Measurements from ENCODE around the gene RAB11B. TPM values are rescaled to one million over a fixed set of nuclear protein-coding genes. Genes with fewer than 3 reads are reported as not detected.
"Not testable (repeated sequence)": the region's sequence is repeated elsewhere in the genome, so short reads cannot be mapped to it uniquely, and the experiment has no call there.

Gene RAB11B
- total and polyA plus RNA-seq, 5 donors from 2014 or later = 50.2 to 102 (median 52.2) TPM

GRCh38 chr19:8438236-8438635 is 48.1 kb downstream of the RAB11B start:
- no peak for ATAC-seq (ENCODE audit: low read depth in 2 of 2)
- H3K4me3 Mint-ChIP-seq = no peak overlapping the region
- no peaks in the 10 kb centered on the region for H3K36me3 Mint-ChIP-seq
- no peaks in the 10 kb centered on the region for H3K27me3 ChIP-seq (ENCODE audit: control insufficient read depth, insufficient read depth, low read length)
- peaks cover 4% of the 10 kb centered on the region for H3K27me3 Mint-ChIP-seq
- H3K36me3 ChIP-seq (ENCODE audit: control insufficient read depth, insufficient read depth, low read length) = peaks cover 8% of the 10 kb centered on the region
- H3K27ac Mint-ChIP-seq = no peak overlapping the region
- no peak overlapping the region for H3K27ac ChIP-seq (ENCODE audit: insufficient read depth, low read length, poor library complexity, severe bottlenecking)
- no peaks in the 10 kb centered on the region for H3K9me3 ChIP-seq (ENCODE audit: control insufficient read depth in 2 of 2, low read length in 2 of 2)
- H3K4me1 ChIP-seq (ENCODE audit: control insufficient read depth, insufficient read depth, low read length, poor library complexity, severe bottlenecking) = no peaks in the 10 kb centered on the region
- H3K4me1 Mint-ChIP-seq = peaks cover 0 to 3% (median 0%) of the 10 kb centered on the region in 4 donors
- H3K9me3 Mint-ChIP-seq = no peaks in the 10 kb centered on the region
- DNase-seq = no peak
- no peak overlapping the region for H3K4me3 ChIP-seq (ENCODE audit: low read depth, low read length)

DNA sequence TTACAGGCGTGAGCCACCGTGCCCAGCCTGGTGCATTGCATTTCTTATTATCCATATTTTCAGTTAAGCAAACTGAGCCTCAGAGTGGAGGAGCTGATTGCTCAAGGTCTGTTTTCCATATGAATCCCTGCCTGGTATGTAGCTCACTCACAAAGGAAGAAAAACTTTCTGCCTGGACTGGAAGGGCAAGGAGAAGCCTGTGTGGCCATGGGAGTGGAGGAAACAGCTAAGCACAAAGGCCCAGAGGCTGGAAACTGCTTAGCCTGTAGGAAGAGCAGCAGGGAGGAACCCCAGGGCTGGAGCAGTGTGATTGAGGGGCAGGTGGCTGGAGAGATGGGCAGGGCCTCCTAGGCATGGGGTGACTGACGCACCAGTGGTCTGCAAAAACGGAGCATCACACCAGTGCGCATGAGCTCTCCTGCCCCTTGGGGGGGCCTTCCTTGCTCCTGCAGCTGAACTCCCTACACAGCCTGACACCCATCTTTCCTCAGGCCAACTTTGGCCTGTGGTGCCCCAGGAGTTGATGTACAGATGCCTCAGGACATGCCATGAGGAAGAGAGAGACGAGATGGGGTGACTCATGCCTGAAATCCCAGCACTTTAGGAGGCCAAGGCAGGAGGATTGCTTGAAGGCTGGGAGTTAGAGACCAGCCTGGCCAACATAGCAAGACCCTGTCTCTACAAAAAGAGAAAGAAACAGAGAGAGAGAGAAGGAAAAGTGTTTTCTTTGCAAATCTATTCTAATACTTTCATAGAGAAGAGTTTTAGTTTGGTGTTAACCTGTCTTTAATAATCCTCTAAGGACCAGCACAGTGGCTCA is 51.8 kb downstream of the RAB11B start:
- H3K27me3 Mint-ChIP-seq = peaks cover 4% of the 10 kb centered on the region
- ATAC-seq (ENCODE audit: low read depth in 2 of 2) (no peak), DNase-seq (no peak)
- H3K36me3 ChIP-seq (ENCODE audit: control insufficient read depth, insufficient read depth, low read length) = peaks cover 14% of the 10 kb centered on the region
- H3K9me3 ChIP-seq (ENCODE audit: control insufficient read depth in 2 of 2, low read length in 2 of 2) = no peaks in the 10 kb centered on the region
- peaks cover 10 to 26% (median 19%) of the 10 kb centered on the region in 4 donors for H3K4me1 Mint-ChIP-seq
- peaks cover 16% of the 10 kb centered on the region for H3K4me1 ChIP-seq (ENCODE audit: control insufficient read depth, insufficient read depth, low read length, poor library complexity, severe bottlenecking)
- H3K4me3 Mint-ChIP-seq = peak overlapping the region; percentile 10 to 80 (median 60)
- H3K27ac Mint-ChIP-seq = no peak overlapping the region
- no peak overlapping the region for H3K27ac ChIP-seq (ENCODE audit: insufficient read depth, low read length, poor library complexity, severe bottlenecking)
- H3K27me3 ChIP-seq (ENCODE audit: control insufficient read depth, insufficient read depth, low read length) = no peaks in the 10 kb centered on the region
- no peak overlapping the region for H3K4me3 ChIP-seq (ENCODE audit: low read depth, low read length)
- H3K9me3 Mint-ChIP-seq = no peaks in the 10 kb centered on the region
- H3K36me3 Mint-ChIP-seq = peaks cover 15% of the 10 kb centered on the region

- Mint-ChIP-seq H3K4me1 (peaks cover 22 to 46% (median 33%) of the 10 kb centered on the region in 4 donors), H3K27ac (peak overlapping the region; percentile 99 to 100 (median 99)), H3K36me3 (peaks cover 20% of the 10 kb centered on the region), H3K4me3 (peak overlapping the region; percentile 96 to 99 (median 98))
- not testable (repeated sequence) for DNase-seq; H3K27me3 Mint-ChIP-seq; H3K27me3 ChIP-seq (ENCODE audit: control insufficient read depth, insufficient read depth, low read length); H3K9me3 ChIP-seq (ENCODE audit: control insufficient read depth in 2 of 2, low read length in 2 of 2); H3K9me3 Mint-ChIP-seq; ATAC-seq (ENCODE audit: low read depth in 2 of 2)
- peaks cover 39% of the 10 kb centered on the region for H3K4me1 ChIP-seq (ENCODE audit: control insufficient read depth, insufficient read depth, low read length, poor library complexity, severe bottlenecking)
- peaks cover 16% of the 10 kb centered on the region for H3K36me3 ChIP-seq (ENCODE audit: control insufficient read depth, insufficient read depth, low read length)
- H3K27ac ChIP-seq (ENCODE audit: insufficient read depth, low read length, poor library complexity, severe bottlenecking) = peak overlapping the region; percentile 95
- H3K4me3 ChIP-seq (ENCODE audit: low read depth, low read length) = peak overlapping the region; percentile 85
These were observed 54.0 kb downstream of the RAB11B start for GRCh38 chr19:8444140-8444676.

DNA sequence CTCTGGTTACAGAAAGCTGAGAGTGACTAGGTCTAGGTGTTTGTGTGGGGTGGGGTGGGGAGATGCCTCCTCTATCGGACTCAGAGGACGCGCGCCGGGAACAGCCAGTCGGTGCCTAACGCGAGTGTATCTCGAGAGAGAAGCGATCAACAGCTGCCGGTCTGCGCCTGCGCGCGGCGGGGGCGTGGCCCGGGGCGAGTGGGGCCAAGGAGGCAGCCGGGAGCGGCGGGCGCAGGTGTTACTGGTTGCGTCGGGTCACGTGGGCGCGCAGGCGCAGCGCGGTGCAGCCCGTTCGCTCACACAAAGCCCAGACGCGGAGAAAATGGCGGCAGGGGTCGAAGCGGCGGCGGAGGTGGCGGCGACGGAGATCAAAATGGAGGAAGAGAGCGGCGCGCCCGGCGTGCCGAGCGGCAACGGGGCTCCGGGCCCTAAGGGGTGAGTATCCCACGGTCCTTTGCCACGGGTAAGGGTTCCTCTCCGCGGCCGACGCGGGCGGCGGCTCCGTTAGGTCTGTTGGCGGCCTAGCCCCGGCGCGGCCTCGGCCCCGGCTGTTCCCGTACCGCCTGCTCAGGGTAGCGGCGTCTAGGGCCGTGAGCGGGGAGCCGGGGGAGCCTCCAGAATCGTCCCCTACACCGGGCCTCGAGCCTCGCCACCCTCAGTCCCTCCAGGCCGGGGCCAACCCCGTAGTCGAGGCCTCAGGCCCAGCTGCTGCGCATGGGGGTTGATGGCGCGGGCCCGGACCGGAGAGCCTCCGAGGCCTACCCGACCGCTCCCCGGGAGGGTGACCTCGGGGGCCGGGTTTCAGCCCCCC is 54.7 kb downstream of the RAB11B start, which contains the start of gene HNRNPM:
TSS of gene HNRNPM (plus strand) at position 299 of the 811 bp plus-strand sequence. CDS start at position 323, 24 bp downstream.
- ATAC-seq (ENCODE audit: low read depth in 2 of 2) (peak; percentile 93 to 95), DNase-seq (peak; percentile 98 to 100 (median 100))
- Mint-ChIP-seq H3K4me1 (peaks cover 24 to 50% (median 36%) of the 10 kb centered on the region in 4 donors), H3K27me3 (peaks cover 4% of the 10 kb centered on the region), H3K4me3 (peak within 1 kb of the TSS; percentile 96 to 99 (median 98)), H3K27ac (peak within 1 kb of the TSS; percentile 99 to 100 (median 99)), H3K9me3 (no peaks in the 10 kb centered on the region), H3K36me3 (peaks cover 22% of the 10 kb centered on the region)
- Histone ChIP-seq H3K27ac (ENCODE audit: insufficient read depth, low read length, poor library complexity, severe bottlenecking) (peak within 1 kb of the TSS; percentile 95), H3K27me3 (ENCODE audit: control insufficient read depth, insufficient read depth, low read length) (no peaks in the 10 kb centered on the region), H3K4me1 (ENCODE audit: control insufficient read depth, insufficient read depth, low read length, poor library complexity, severe bottlenecking) (peaks cover 45% of the 10 kb centered on the region), H3K4me3 (ENCODE audit: low read depth, low read length) (peak within 1 kb of the TSS; percentile 90), H3K9me3 (ENCODE audit: control insufficient read depth in 2 of 2, low read length in 2 of 2) (no peaks in the 10 kb centered on the region), H3K36me3 (ENCODE audit: control insufficient read depth, insufficient read depth, low read length) (peaks cover 18% of the 10 kb centered on the region)

GRCh38 chr19:8445488-8446001 is 55.4 kb downstream of the RAB11B start:
- Histone ChIP-seq H3K36me3 (ENCODE audit: control insufficient read depth, insufficient read depth, low read length) (peaks cover 21% of the 10 kb centered on the region), H3K27ac (ENCODE audit: insufficient read depth, low read length, poor library complexity, severe bottlenecking) (peak overlapping the region; percentile 95), H3K4me1 (ENCODE audit: control insufficient read depth, insufficient read depth, low read length, poor library complexity, severe bottlenecking) (peaks cover 50% of the 10 kb centered on the region), H3K4me3 (ENCODE audit: low read depth, low read length) (peak overlapping the region; percentile 90), H3K27me3 (ENCODE audit: control insufficient read depth, insufficient read depth, low read length) (no peaks in the 10 kb centered on the region), H3K9me3 (ENCODE audit: control insufficient read depth in 2 of 2, low read length in 2 of 2) (no peaks in the 10 kb centered on the region)
- H3K36me3 Mint-ChIP-seq = peaks cover 23% of the 10 kb centered on the region
- ATAC-seq (ENCODE audit: low read depth in 2 of 2) (no peak), DNase-seq (peak in 2 of 3 donors; percentile 42 to 47)
- H3K27ac Mint-ChIP-seq = peak overlapping the region; percentile 94 to 98 (median 96)
- peak overlapping the region; percentile 94 to 99 (median 98) for H3K4me3 Mint-ChIP-seq
- peaks cover 4% of the 10 kb centered on the region for H3K27me3 Mint-ChIP-seq
- no peaks in the 10 kb centered on the region for H3K9me3 Mint-ChIP-seq
- H3K4me1 Mint-ChIP-seq = peaks cover 27 to 56% (median 40%) of the 10 kb centered on the region in 4 donors

DNA sequence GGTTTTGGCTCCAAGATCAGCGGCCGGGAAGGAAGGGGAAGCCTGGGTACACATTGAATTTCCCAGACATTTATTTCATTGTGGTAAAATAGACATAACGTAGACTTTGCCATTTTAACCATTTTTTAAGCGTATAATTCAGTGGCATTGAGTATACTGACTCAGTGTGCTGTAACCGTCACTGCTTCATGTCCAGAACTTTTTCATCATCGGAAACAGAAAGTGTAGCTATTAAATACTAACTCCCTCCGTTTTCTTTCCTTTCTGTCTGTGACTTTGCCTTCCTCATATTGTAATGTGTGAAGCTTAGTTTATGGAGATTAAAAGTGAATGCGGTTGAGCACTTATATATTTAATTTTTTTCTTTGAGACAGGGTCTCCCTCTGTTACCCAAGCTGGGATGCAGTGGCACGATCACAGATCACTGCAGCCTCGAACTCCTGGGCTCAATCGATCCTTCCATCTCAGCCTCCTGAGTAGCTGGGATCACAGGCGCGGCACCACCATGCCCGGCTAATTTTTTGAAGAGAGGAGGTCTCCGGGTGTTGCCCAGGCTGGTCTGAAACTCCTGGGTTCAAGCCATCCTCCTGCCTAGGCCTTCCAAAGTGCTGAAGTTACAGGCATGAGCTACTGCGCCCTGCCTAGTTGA is 56.0 kb downstream of the RAB11B start:
- no peaks in the 10 kb centered on the region for H3K9me3 Mint-ChIP-seq
- peaks cover 28 to 62% (median 42%) of the 10 kb centered on the region in 4 donors for H3K4me1 Mint-ChIP-seq
- peaks cover 3% of the 10 kb centered on the region for H3K27me3 Mint-ChIP-seq
- H3K36me3 Mint-ChIP-seq = peaks cover 23% of the 10 kb centered on the region
- peak overlapping the region; percentile 90 for H3K4me3 ChIP-seq (ENCODE audit: low read depth, low read length)
- H3K9me3 ChIP-seq (ENCODE audit: control insufficient read depth in 2 of 2, low read length in 2 of 2) = no peaks in the 10 kb centered on the region
- ATAC-seq (ENCODE audit: low read depth in 2 of 2) (no peak), DNase-seq (peak in 1 of 3 donors; percentile 18)
- H3K36me3 ChIP-seq (ENCODE audit: control insufficient read depth, insufficient read depth, low read length) = peaks cover 21% of the 10 kb centered on the region
- H3K4me1 ChIP-seq (ENCODE audit: control insufficient read depth, insufficient read depth, low read length, poor library complexity, severe bottlenecking) = peaks cover 52% of the 10 kb centered on the region
- H3K4me3 Mint-ChIP-seq = peak overlapping the region; percentile 94 to 99 (median 98)
- peak overlapping the region; percentile 95 for H3K27ac ChIP-seq (ENCODE audit: insufficient read depth, low read length, poor library complexity, severe bottlenecking)
- peak overlapping the region; percentile 94 to 98 (median 96) for H3K27ac Mint-ChIP-seq
- no peaks in the 10 kb centered on the region for H3K27me3 ChIP-seq (ENCODE audit: control insufficient read depth, insufficient read depth, low read length)

- Mint-ChIP-seq H3K36me3 (peaks cover 29% of the 10 kb centered on the region), H3K27ac (peak overlapping the region in 2 of 3 donors; percentile 32 to 65), H3K9me3 (no peaks in the 10 kb centered on the region), H3K4me3 (peak overlapping the region; percentile 27 to 88 (median 64)), H3K4me1 (peaks cover 38 to 88% (median 68%) of the 10 kb centered on the region in 4 donors), H3K27me3 (no peaks in the 10 kb centered on the region)
- H3K27me3 ChIP-seq (ENCODE audit: control insufficient read depth, insufficient read depth, low read length) = no peaks in the 10 kb centered on the region
- peaks cover 88% of the 10 kb centered on the region for H3K4me1 ChIP-seq (ENCODE audit: control insufficient read depth, insufficient read depth, low read length, poor library complexity, severe bottlenecking)
- H3K9me3 ChIP-seq (ENCODE audit: control insufficient read depth in 2 of 2, low read length in 2 of 2) = no peaks in the 10 kb centered on the region
- H3K36me3 ChIP-seq (ENCODE audit: control insufficient read depth, insufficient read depth, low read length) = peaks cover 40% of the 10 kb centered on the region
- peak overlapping the region; percentile 66 for H3K4me3 ChIP-seq (ENCODE audit: low read depth, low read length)
- no peak overlapping the region for H3K27ac ChIP-seq (ENCODE audit: insufficient read depth, low read length, poor library complexity, severe bottlenecking)
- DNase-seq = no peak
- no peak for ATAC-seq (ENCODE audit: low read depth in 2 of 2)
These were observed 59.7 kb downstream of the RAB11B start for GRCh38 chr19:8449830-8450229.
